ENCODE data around the gene CDKN2B-AS1.
A peak's percentile ranks its signal among the peaks of the same experiment; 100 is the strongest.
"Not testable (repeated sequence)": the region's sequence is repeated elsewhere in the genome, so short reads cannot be mapped to it uniquely, and the experiment has no call there.

The CDKN2B-AS1 gene

DNA sequence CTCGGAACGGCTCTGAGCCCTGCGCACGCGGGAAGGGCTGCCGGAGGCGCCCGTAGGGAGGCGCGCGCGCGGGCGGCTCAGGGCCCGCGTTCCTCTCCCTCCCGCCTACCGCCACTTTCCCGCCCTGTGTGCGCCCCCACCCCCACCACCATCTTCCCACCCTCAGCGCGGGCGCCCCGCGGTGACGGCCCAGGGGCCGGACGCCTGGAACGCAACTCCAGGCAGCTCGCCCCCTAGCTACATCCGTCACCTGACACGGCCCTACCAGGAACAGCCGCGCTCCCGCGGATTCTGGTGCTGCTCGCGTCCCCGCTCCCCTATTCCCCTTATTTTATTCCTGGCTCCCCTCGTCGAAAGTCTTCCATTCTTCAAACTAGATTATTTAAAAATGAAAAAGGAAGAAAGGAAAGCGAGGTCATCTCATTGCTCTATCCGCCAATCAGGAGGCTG, at the start of gene CDKN2B-AS1:
TSS of gene CDKN2B-AS1 (plus strand) at position 236 of the 450 bp plus-strand sequence.
- DNase-seq (ENCODE audit: low spot score): no peak

DNA sequence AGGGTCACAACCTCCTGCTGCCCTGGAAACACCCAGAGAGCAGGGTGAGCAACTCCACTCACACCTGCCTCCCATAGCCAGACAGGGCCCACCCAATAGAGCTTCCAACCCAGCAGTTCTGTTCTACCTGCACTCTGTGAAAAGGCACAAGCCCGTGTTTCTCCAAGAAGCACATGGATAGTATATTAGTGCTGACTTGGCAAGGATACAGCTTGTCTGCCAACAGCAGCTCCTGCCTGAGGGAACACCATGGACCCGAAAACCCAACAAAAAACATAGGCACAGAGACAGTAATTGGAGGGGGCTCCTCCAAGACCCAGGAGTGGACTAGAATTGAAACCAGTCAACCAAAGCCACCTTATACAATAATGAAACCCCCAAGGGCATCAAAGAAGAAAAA, 49.0 kb upstream of the CDKN2B-AS1 start:
- DNase-seq (ENCODE audit: low spot score): no peak

DNA sequence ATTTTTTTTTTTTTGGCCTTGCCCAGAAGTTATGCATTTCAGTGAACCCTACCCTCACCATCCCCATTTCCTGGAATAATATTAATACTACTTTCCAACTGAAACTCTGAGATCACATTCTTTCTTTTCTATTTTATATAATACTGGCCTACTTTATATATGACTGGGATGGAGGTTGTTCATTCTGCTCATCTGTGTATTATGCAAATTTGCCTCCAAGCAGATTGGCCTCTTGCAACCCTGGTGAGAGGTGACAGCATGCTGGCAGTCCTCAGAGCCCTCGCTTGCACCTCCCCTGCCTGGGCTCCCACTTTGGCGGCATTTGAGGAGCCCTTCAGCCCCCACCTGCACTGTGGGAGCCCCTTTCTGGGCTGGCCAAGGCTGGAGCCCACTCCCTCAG, 35.8 kb upstream of the CDKN2B-AS1 start:
- DNase-seq (ENCODE audit: low spot score): no peak

GRCh38 chr9:21959268-21959667, 35.3 kb upstream of the CDKN2B-AS1 start:
- not testable (repeated sequence) for DNase-seq (ENCODE audit: low spot score)

DNA sequence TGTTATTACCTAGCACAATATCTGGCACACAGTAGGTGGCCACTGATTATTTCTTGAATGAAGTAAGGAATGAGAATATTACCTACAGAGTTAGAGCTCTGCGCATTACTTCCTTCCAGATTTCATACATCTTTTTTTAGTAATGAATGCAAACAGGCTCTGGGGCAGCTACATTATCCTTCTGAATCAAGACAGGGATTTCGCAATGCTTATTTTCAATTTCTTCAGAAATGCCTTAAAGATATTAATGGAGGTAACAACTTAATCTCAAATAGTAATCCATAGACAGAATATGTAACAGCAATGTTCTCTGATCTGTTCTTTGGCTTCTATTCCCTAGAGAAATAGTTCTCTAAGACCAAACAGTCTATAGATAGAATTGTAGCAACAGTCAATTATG, 33.0 kb upstream of the CDKN2B-AS1 start:
- no peak for DNase-seq (ENCODE audit: low spot score)

GRCh38 chr9:21964925-21965385, 29.6 kb upstream of the CDKN2B-AS1 start:
- no peak for DNase-seq (ENCODE audit: low spot score)

GRCh38 chr9:21965401-21965951, 29.1 kb upstream of the CDKN2B-AS1 start:
- no peak for DNase-seq (ENCODE audit: low spot score)

DNA sequence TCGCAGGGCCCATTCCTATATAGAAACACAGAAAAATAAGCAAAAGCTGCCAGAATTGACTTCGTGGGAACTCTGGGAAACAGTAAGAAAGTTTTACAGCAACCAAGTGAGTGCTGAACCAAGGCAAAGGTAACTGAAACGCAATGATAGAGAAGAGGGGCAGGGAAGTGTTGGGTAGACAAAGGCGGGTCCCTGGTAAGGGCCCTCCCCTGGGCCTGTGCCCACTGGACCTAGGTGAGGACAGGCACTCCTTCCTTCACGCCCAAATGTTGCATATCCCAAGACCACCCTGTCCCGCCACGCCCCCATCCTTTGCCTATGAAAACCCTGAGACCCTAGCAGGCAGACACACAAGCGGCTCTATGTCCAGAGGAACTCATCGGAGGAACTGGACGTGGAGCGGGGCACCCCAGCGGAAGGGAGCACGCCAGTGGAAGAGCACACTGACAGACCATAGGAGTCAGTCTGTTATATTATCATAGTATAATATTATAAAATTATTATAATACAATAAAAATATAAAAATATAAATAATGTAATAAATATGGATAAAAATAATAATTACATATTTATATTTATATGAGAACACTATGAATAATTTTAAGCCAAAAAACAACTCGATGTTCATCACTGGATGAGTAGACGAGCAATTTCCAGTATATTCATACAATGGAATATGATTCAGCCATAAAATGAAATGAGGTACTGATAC, 28.3 kb upstream of the CDKN2B-AS1 start:
- DNase-seq (ENCODE audit: low spot score): no peak

DNA sequence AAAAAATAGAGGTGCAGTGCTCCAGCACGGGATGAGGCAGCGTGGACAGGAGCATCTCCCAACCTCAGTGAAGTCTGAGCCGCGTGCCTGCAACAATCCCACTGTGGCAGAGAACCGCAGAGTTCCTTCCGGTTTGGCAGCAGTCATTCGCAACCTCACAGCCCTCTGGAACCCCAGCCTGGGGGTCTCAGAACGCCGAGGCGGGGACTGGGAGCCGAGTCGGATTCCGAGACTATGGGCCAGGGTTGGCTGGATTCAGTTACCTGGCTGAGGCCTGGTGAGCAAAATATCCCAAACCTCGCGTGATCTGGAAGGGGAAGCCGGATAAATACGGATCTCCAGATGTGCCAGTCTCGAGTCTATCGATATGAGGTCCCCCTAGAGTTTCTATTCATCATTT, 27.4 kb upstream of the CDKN2B-AS1 start:
- DNase-seq (ENCODE audit: low spot score): no peak

DNA sequence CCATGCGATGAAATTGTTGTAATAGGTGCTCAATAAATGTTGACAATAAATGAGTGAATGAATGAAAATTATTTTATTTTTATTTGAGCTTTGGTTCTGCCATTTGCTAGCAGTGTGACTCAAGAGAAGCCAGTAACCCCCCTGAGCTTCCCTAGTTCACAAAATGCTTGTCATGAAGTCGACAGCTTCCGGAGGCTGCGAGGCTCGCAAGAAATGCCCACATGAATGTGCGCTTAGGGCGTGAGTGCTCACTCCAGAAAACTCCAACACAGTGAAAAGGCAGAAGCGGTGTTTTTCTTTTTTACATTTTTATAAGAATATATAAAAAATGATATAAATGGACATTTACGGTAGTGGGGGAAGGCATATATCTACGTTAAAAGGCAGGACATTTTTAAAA, 26.9 kb upstream of the CDKN2B-AS1 start:
- DNase-seq (ENCODE audit: low spot score): no peak

DNA sequence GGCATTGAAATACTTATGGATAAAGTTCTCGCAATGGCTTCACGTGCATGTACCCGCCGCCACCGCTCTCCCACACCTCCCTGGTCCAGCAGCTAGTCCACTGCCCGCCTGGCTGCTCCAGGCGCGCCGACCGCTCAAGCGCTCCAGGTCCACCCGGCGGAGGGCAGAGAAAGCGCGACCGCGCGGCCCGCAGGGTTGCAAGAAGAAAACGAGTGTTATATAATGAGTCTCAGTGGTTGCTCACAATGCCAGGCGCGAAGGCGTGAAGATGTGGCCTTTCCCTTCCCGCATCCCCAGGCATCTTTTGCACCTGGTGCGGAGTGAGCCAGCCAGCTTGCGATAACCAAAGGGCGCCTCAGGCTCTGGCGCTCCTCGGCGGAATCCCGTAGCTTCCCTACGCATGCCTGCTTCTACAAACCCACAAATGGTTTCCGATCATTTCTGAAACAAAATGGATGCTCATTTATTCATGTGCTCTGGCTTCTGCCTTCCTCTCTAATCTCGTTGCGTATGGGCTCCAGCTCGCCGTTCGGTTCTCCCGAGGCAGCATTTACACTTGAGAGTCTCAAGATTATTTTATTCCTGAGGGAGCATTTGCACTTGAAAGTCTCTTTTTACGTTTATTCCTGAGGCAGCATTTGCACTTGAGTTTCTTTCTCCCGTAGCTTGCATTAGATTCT, 26.1 kb upstream of the CDKN2B-AS1 start:
- no peak for DNase-seq (ENCODE audit: low spot score)

DNA sequence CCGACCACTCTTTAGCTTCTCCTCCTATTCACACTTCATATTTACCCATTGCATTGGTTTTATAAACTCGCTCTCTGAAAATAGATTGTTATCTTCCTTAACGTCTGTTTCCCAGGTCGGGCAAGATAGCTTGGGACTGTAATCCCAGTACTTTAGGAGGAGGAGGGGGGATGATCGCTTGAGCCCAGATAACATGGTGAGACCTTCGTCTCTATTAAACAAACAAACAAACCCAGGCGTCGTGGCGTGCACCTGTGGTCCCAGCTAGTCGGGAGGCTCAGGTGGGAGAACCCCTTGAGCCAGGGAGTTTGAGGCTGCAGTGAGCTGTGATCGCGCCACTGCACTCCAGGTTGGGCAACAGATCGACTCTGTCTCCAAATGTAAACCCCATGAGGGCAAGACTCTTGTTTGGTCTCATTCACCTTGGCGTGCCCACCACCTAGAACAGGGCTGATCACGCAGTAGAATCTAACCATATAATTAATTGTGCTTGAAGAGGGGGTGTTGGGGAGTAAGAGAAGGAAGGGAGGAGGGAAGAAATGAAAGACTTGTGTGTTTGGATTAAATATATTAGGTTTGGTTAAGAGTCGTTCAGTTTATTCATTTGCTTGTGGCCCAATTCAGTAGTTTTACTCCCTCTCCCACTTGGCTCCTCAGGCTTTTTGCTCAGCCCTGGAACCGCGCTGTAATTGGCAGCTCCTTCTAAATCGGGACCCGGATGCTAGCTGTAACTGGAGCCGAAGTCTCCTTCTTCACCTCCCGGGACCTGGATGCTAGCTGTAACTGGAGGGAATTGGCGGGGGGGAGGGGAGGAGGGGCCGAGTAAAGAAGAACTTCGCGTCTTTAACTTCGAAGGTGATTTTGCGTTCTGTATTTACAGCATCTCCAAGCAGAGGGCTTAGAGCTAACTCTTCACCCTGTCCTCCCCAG, 25.3 kb upstream of the CDKN2B-AS1 start:
- no peak for DNase-seq (ENCODE audit: low spot score)

DNA sequence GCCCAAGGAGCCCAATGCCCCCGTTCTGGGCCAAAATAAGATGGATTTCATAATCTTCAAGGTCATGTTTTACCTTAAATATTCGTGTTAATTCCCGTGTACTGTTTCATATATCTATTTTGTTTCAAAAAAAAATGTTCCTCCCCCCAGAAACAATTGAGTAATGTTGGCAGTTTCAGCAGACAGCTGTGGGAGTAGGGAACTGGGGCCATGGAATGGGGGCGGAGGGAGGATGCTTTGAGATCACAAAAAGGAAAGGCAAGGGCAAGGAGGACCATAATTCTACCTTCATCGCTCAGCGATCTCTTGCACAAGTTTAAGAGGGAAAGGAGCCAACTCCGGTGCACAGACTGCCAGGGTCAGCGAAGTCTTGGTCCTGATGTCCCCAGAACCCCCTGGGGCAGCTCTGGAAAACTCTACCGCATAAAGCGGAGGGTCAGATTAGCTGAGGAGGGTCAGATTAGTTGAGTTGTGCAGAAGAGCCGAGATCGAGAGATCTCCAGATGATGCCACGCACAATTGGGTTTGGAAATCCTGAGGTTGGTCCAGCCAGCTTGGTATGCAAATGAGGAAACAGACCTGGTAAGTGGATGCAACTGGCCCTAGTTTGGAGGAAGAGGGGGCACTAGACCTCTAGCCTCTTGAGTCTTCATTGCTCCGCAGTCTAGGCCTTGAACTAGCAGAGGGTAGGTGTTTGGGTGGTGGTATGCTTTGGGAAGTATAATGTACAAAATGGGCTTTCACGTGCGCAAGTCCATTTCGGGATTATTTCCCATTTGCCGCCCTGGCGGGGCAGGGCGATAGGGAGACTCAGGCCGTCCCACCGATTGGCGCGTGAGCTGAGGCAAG, 24.4 kb upstream of the CDKN2B-AS1 start:
- no peak for DNase-seq (ENCODE audit: low spot score)

DNA sequence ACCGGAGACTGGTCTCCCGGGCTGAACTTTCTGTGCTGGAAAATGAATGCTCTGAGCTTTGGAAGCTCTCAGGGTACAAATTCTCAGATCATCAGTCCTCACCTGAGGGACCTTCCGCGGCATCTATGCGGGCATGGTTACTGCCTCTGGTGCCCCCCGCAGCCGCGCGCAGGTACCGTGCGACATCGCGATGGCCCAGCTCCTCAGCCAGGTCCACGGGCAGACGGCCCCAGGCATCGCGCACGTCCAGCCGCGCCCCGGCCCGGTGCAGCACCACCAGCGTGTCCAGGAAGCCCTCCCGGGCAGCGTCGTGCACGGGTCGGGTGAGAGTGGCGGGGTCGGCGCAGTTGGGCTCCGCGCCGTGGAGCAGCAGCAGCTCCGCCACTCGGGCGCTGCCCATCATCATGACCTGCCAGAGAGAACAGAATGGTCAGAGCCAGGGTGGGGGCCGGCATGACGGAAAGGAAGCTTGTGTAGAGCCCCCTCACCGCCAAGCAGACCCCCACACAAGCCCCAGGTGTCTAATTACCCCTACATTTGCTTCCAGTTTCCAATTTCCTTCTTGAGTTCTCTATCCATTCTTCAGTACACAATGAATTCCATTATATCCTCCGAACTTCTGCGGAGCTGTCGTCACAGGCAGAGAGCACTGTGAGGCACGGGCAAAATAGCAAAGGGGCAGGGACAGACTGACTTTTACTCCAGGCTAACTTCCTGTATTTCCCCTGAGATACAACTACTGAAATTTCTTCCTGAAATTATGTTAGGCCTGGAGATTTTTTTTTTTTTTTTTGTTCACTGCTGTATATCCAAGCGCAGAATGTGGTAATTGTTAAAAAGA, 23.6 kb upstream of the CDKN2B-AS1 start:
- peak; percentile 46 for DNase-seq (ENCODE audit: low spot score)

GRCh38 chr9:21972361-21972760, 22.2 kb upstream of the CDKN2B-AS1 start:
- no peak for DNase-seq (ENCODE audit: low spot score)

GRCh38 chr9:21974343-21974721, 20.3 kb upstream of the CDKN2B-AS1 start:
- DNase-seq (ENCODE audit: low spot score): no peak

DNA sequence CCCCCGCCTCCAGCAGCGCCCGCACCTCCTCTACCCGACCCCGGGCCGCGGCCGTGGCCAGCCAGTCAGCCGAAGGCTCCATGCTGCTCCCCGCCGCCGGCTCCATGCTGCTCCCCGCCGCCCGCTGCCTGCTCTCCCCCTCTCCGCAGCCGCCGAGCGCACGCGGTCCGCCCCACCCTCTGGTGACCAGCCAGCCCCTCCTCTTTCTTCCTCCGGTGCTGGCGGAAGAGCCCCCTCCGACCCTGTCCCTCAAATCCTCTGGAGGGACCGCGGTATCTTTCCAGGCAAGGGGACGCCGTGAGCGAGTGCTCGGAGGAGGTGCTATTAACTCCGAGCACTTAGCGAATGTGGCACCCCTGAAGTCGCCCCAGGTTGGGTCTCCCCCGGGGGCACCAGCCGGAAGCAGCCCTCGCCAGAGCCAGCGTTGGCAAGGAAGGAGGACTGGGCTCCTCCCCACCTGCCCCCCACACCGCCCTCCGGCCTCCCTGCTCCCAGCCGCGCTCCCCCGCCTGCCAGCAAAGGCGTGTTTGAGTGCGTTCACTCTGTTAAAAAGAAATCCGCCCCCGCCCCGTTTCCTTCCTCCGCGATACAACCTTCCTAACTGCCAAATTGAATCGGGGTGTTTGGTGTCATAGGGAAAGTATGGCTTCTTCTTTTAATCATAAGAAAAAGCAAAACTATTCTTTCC, 19.7 kb upstream of the CDKN2B-AS1 start:
- peak; percentile 36 for DNase-seq (ENCODE audit: low spot score)

- DNase-seq (ENCODE audit: low spot score): no peak
These were observed 18.2 kb upstream of the CDKN2B-AS1 start for GRCh38 chr9:21976334-21976875.

- DNase-seq (ENCODE audit: low spot score): no peak
These were observed 12.2 kb upstream of the CDKN2B-AS1 start for GRCh38 chr9:21982391-21982790.

Measured in COLO829 (cell line).